ENCODE data around the gene EPB41L2. TPM values are rescaled to one million over a fixed set of nuclear protein-coding genes. Genes with fewer than 3 reads are reported as not detected.
"Not testable (repeated sequence)": the region's sequence is repeated elsewhere in the genome, so short reads cannot be mapped to it uniquely, and the experiment has no call there.

The EPB41L2 gene
- polyA plus RNA-seq (ENCODE audit: insufficient read depth in 1 of 5, insufficient read length in 5 of 5, low replicate concordance in 1 of 5), result 100 to 1,000 TPM; 174 to 333 (median 271) TPM
- long read RNA-seq, donor 1, full-length matches to known transcripts, result 29 of 39 reads
- long read RNA-seq, donor 1, partial matches to known transcripts, result 10 of 39 reads
- long read RNA-seq, donor 1, other reads (novel, unspliced or antisense), result 0 of 39 reads
- long read RNA-seq, donor 2, full-length matches to known transcripts, result 10 of 16 reads
- long read RNA-seq, donor 2, partial matches to known transcripts, result 6 of 16 reads
- long read RNA-seq, donor 2, other reads (novel, unspliced or antisense), result 0 of 16 reads
- long read RNA-seq, donor 3, full-length matches to known transcripts, result 35 of 64 reads
- long read RNA-seq, donor 3, partial matches to known transcripts, result 29 of 64 reads
- long read RNA-seq, donor 3, other reads (novel, unspliced or antisense), result 0 of 64 reads
- long read RNA-seq, donor 4, full-length matches to known transcripts, result 18 of 51 reads
- long read RNA-seq, donor 4, partial matches to known transcripts, result 33 of 51 reads
- long read RNA-seq, donor 4, other reads (novel, unspliced or antisense), result 0 of 51 reads
- long read RNA-seq, donor 5, full-length matches to known transcripts, result 42 of 83 reads
- long read RNA-seq, donor 5, partial matches to known transcripts, result 41 of 83 reads
- long read RNA-seq, donor 5, other reads (novel, unspliced or antisense), result 0 of 83 reads
- long read RNA-seq, donor 6, full-length matches to known transcripts, result 26 of 73 reads
- long read RNA-seq, donor 6, partial matches to known transcripts, result 47 of 73 reads
- long read RNA-seq, donor 6, other reads (novel, unspliced or antisense), result 0 of 73 reads
- long read RNA-seq, donor 7, full-length matches to known transcripts, result 17 of 61 reads
- long read RNA-seq, donor 7, partial matches to known transcripts, result 44 of 61 reads
- long read RNA-seq, donor 7, other reads (novel, unspliced or antisense), result 0 of 61 reads
- long read RNA-seq, donor 8, partial matches to known transcripts, result 0 of 7 reads
- long read RNA-seq, donor 8, other reads (novel, unspliced or antisense), result 0 of 7 reads

DNA sequence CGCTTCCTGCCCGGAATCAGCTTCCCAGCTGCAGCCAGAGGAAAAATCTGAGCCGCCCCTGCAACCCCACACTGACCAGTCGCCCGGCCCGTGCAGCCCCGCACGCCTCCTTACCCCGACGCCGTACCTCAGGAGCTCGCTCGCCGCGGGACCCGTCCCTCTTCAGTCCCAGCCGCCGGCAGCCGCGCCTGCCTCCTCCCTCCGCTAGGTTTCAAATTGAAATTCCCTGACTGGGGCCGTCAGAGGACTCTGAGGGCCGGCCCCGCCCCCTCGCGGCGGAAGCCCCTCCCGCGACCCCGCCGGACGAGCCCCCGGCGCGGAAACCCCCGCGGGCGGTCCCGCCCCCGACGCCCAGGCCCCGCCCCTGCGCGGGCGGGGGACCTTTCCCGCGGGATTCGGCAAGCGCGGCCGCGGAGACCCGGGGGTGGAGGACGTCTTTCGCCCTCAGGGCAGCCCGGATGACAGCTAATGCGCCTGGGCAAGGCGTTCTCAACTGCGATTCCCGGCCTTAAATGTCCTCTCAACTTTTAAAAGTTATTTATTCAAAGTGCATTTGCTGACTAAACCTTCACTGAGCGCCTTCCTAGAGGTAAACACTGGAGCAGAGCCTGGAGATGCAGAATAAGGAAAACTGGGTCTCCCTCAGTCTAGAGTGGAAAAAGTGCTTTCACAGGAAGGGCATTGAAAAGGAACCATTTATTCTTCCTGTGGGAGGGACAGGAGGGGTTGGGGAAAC is at the start of gene EPB41L2:
Gene EPB41L2 (minus strand): TSS at position 218 of the 736 bp plus-strand sequence. CDS start 106,760 bp downstream, outside the sequence.
- peak; percentile 93 to 94 for DNase-seq

DNA sequence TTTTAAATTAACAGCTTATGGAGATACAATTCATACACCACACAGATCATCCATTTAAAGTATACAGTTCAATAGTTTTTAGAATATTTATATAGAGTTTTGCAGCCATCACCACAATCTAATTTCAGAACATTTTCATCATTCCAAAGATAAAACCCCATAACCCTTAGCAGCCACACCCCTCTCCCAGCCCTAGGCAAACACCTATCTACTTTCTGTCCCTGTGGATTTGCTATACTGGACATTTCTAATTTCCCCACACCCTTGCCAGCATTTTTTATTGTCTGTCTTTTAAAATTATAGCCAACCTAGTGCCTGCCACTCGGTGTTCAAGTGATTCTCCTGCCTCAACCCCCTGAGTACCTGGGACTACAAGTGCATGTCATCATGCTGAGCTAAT is 49.2 kb upstream of the EPB41L2 start:
- DNase-seq, result no peak

DNA sequence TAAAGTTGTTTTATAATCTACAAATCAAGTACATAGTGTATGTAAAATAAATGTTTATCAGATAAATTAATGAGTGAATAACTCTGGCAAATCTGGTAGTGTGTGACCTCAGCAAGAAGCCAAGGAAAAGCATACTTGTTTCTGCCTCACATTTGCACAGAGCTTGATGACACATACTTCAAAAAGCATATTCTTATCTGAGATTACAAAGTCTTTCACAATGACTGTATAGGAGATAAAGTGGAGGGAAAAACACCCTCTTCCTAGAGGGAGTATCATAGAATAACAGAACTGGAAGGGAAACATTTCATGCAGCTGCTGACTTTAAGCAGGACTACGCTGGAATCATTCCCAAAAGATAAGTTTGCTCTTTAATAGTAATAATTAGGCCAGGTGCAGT is 44.1 kb upstream of the EPB41L2 start:
- DNase-seq, result peak in 1 of 2 donors; percentile 8

DNA sequence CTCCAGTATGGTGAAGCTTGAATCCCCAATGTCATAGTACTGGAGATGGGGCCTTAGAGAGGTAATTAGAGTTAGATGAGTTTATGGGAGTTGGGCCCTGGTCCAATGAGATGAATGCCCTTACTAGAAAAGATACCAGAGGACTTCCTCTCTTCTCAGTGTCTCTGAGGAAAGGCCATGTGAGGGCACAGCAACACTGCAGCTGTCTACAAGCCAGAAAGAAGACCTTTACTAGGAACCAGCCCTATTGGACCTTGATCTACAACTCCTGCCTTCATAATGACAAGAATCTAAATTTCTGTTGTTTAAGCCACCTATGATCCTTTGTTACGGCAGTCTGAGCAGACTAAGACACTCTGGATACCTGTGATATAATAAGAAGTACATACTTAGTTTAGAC is 40.9 kb upstream of the EPB41L2 start:
- DNase-seq, result no peak

DNA sequence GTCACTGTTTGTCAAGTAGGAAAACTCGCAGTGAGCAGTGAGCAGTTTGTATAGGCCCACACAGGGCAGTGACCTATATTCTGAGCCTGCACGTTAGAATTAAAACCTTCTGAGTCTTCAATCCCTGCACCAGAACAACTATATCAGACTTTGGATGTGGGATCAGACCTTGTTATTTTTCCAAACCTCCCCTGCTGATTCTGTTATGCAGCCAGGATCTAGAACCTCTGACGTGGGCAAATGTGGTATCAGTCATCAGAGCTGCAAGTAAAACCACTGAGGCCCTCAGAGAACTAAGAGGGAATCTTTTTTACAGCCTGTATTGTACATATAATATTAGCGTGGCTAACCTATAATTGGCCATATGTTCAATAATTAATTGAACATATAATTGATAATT is 40.3 kb upstream of the EPB41L2 start:
- DNase-seq, result no peak

DNA sequence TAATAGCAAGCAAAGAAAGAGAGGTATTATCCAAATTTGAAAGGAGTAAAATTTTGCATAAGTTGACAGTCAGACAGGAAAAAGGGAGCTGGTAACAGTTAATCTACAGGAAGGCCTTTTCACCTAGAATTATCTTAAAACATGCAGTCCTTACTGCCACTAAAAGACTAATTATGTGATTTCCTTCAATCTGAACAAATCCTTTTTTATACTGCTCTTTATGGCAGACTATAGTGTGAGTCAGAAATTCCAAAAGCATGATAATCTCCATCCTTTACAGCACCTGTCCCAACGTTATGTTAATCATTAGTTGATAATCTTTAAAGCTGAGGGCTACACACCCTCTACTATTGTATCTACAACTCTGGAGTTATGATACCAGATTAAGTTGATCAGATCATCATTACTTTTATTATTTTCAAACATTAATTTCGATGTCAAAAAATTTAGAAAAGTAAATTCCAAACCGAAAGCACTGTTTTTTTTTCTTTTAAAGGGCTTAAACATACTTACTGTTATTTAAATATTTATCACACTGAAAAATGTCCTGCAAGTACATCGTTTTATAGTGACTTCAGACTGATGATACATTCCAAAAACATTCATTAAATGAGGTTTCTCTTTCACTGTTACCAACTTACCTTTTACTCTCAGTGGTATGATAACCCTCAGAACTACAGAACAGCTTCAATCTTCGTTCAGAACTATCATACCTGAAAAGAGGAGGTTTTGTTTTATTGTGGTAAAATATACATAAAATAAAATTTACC is 39.1 kb upstream of the EPB41L2 start:
- DNase-seq, result no peak

DNA sequence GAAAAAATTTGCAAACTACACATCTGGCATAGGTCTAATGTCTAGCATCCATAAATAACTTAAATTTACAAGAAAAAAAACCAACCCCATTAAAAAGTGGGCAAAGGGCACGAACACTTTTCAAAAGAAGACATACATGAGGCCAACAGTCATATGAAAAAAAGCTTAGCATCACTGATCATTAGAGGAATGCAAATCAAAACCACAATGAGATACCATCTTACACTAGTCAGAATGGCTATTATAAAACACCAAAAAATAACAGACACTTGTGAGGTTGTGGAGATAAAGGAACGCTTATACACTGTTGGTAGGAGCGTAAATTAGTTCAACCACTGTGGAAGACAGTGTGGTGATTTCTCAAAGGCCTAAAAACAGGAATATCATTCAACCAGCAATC is 33.7 kb upstream of the EPB41L2 start:
- DNase-seq, result no peak

DNA sequence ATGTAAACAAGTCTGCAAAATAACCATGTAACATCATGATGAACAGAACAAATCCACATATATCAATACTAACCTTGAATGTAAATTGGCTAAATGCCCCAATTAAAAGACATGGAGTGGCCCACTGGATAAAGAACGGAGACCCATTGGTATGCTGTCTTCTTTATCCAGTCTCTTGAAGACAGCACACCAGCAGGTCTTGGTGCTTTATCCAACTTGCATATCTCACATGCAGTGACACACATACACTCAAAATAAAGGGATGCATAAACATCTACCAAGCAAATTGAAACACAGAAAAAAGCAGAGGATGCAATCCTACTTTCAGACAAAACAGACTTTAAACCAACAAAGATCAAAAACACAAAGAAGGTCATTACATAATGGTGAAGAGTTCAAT is 30.3 kb upstream of the EPB41L2 start:
- DNase-seq, result no peak

DNA sequence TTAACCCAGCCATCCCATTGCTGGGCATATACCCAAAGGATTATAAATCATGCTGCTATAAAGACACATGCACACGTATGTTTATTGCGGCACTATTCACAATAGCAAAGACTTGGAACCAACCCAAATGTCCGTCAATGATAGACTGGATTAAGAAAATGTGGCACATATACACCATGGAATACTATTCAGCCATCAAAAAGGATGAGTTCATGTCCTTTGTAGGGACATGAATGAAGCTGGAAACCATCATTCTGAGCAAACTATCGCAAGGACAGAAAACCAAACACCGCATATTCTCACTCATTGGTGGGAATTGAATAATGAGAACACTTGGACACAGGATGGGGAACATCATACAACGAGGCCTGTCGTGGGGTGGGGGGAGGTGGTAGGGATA is 28.9 kb upstream of the EPB41L2 start:
- DNase-seq, result not testable (repeated sequence)

DNA sequence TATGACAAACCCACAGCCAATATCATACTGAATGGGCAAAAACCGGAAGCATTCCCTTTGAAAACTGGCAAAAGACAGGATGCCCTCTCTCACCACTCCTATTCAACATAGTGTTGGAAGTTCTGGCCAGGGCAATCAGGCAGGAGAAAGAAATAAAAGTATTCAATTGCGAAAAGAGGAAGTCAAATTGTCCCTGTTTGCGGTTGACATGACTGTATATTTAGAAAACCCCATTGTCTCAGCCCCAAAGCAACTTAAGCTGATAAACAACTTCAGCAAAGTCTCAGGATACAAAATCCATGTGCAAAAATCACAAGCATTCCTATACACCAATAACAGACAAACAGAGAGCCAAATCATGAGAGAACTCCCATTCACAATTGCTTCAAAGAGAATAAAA is 27.3 kb upstream of the EPB41L2 start:
- not testable (repeated sequence) for DNase-seq

DNA sequence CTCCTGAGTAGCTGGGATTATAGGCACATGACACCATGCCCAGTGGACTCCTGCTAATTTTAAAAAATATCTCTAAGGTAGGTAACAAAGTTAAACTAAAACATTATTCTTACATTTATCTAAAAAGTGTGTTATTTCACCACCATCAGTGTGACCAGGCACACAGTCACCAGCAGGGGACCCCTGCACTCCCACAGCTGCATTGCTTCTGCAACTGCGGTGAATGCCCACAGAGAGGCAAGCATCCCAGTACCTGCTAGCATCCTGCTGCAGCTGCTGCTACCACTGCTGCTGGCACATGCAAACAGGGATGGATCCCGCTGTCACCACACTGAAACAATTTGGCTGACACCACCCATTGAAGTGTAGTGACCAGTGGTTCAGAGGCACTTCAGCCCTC is 21.9 kb upstream of the EPB41L2 start:
- DNase-seq, result no peak

DNA sequence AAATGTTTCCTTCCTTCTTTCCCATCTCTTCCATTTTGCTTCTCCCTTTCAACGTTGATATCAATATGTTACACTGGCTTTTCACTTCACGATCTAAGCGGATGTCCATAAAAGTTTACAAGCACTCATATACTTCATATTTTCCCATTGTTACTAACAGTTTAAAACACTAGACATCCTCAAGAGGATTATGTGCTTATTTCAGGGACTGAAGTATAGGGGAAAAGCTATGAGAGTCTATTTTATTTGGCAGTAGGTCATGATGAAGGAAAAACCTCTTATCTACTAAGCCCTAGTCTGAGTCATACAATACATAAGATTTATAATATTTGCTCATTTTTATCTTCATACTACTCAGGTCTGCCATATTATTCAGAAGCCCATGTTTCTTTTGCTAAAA is 20.6 kb upstream of the EPB41L2 start:
- DNase-seq, result no peak

DNA sequence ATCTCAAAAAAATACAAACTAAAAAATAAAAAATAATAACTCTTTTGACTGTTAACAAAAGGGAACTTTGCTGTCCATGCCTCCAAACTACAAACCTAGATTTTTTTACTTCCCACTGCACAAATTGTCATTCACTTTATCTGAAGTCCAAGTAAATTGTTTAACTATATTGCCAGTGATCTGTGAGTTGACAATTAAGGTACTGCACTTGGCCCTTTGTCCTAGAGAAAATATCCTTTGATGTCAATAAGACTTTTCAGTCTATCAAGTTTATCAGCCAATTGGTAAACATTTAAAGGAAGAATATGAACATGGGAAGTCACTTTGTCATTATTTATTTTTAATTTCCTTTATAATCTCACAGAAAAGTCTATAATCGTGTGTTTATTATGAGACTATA is 19.3 kb upstream of the EPB41L2 start:
- no peak for DNase-seq

DNA sequence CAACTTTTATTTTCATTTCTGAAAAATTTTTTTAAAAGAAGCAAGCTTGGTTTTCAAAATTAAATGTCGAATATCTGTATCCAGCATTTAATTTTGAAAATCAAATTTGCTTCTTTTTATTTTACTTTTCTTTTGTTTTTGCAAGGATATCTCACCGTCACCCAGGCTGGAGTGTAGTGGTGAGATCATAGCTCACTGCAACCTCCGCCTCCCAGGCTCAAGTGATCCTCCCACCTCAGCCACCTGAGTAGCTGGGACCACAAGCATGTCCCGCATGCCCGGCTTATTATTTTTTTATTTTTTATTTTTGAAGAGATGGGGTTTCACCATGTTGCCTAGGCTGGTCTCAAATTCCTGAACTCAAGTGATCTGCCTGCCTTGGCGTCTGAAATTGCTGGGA is 17.0 kb upstream of the EPB41L2 start:
- DNase-seq, result no peak

DNA sequence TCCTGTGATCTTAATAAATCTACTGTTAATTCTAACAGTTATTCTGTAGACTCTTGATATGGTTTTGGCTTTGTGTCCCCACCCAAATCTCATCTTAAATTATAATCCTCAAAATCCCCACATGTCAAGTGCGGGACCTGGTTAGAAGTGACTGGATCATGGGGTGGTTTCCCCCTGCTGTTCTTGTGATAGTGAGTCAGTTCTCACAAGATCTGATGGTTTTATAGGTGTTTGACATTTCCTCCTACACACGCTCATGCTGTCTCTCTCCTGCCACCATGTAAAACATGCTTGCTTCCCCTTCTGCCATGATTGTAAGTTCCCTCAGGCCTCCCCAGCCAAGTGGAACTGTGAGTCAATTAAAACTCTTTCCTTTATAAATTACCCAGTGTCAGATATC is 10.5 kb upstream of the EPB41L2 start:
- DNase-seq, result no peak

DNA sequence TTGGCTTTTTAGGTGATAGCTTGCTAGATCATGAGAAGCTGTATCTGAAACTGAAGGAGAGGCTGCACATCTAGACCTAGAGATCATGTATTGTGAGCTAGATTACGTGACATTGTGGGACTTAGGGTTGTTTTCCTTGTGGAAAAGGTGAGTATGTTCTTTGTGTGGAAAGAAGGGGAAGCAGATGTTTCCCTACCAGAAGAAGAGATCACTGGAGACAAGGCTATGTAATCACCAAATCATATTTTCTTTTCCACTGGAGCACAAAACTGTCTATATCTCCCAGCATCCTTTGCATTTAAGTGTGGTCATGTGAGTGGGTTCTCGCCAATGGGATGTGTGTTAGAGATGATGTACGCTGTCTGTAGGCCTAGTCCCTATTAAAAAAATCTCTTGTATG is 7.0 kb upstream of the EPB41L2 start:
- DNase-seq, result no peak

DNA sequence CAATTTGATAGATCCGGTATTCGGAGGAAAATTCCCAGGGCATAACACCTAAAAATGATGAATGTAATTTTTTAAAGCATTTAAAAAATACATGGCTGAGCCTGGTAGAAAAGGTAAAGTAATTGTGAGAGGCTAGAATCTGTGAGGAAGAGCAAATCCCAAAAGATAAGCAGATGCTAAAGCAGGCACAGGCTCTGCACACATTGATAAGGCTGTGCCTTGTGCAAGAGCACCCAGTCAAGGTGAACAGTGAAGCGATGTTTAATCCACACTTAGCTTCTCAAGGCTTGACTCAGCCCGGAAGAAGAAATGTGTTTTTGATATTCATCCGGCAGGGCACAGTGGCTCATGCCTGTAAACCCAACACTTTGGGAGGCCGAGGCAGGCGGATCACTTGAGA is 5.1 kb upstream of the EPB41L2 start:
- no peak for DNase-seq

DNA sequence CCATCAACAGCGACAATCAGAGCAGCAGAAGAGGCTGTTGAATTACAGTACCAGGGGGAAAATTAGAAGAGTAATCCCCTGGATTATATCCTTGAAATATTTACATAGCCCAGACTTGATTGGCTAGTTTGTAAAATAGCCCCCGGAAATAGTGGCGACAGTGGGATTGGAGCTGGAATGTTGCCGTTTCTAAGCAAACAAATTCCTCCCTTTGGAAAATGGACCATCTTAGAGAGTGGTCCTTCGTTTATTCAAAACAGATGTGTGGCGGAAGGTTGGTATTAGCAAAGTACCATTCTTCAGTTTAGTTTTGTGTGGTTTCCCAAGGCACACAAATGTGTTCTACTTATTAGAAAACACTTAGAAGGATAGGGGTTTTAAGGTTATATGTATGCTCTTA is 4.5 kb upstream of the EPB41L2 start:
- no peak for DNase-seq

DNA sequence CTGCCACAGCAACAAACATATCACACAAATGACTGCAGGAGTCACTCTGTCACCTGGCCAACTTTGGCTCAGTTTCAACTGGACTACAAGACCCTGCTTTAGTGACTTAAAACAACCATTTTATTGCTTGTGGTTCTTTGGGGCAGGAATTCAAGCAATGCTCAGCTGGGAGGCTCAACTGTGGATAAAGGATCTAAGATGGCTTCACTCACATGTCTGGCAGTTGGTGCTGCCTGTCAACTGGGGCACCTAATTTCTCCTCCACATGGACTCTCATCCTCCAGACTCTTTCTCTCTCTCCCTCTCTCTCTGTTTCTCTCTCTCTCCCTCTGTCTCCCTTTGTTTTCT is 2.8 kb upstream of the EPB41L2 start:
- no peak for DNase-seq

DNA sequence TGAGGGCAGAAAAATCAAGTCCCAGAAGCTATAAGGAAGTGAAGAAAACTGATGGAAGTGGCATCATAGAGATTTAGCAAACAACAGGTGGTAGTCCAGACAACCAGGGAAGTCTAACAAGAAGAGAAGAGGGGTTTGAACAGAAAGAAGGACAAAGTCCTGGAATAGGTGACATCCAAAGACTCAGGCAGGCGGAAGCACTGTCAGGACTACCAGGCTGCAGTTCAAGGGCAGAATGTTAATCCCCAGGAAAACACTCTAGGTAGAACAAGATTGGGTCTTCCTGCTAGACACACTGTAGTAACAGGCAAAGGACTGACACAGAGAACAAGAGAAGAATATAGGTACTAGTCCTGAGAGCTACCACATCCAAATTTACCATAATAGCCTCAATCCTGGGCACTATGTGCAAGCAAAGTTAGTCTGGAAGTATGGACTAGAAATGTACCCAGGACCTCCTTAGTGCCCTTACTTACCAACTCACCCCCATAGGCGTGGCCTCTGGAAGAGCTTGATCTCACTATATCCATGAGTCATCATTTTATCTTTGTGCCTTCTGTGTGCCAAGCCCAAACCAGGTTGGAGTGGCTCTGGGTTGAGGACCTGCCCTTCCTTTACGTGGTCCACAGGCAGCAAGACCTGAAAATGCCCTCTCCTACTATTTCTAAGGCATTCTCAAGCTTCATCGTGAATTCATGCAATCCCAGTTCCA is 2.2 kb upstream of the EPB41L2 start:
- DNase-seq, result no peak
